GM18508 (cell line): ENCODE data around the gene ACADVL.

ENCODE experiments used
- ATAC-seq: cut with Tn5 transposase; IDR thresholded peaks from one replicate; pipeline ENCODE4 v1.9.1; 2021; ENCODE audit warnings: moderate number of reproducible peaks; ENCODE audit not compliant: insufficient read depth, unreplicated experiment

The ACADVL gene

DNA sequence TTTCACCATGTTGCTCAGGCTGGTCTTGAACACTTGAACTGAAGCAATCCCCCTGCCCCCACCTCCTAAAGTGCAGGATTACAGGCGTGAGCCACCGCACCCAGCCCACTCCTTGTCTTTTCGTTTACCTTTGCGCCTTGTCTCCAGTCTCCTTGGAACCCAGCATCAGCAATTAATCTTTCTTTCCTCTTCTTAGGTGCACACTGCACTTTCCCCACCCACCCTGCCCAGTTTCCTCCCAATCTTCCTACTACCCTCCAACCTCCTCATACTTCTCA lies 44.0 kb downstream of the ACADVL start:
- no peak for ATAC-seq

DNA sequence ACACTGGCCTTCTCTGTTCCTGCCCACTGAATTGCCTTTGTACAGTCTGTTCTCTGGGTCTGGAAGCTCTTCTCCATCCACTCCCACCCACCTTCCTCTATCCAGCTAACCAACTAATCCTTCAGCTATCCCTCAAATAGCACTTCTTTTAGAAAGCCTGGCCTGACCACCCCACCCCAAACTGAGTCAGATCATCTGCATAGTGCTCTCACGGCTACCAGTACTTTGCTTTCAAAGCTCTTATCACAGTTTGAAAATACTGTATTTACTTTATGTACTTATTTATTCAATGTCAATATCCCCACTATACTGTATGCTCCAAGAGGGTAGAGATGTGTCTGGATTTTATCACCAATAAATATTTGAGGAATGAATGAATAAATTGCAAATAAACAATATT lies 47.0 kb downstream of the ACADVL start:
- ATAC-seq = no peak
